Psoas muscle (tissue), 8 donors: ENCODE data around the gene OOSP4B. TPM values are rescaled to one million over a fixed set of nuclear protein-coding genes. Genes with fewer than 3 reads are reported as not detected.

Source experiments
- ATAC-seq, 4 donors: fragments of 200-7000 bp; cut with Tn5 transposase; one replicate each; pipeline ENCODE4 v1.9.1; 2020; ENCODE audit warnings: moderate library complexity in 3 of 4, mild to moderate bottlenecking in 2 of 4
- DNase-seq, 2 donors: peaks; one replicate each; pipeline ENCODE4 v3.0.0-alpha.2; 2020
- H3K27ac ChIP-seq: fragments of 200-600 bp; one replicate; pipeline ENCODE4 v1.8.0; 2022
- H3K27me3 ChIP-seq, 3 donors: fragments of 200-600 bp in 1 of 3; one replicate each; pipeline versions ENCODE4 v1.6.1 to v1.8.0; 2013 to 2022; ENCODE audit warnings: low read length in 2 of 3, mild to moderate bottlenecking in 2 of 3, moderate library complexity in 1 of 3; ENCODE audit not compliant: insufficient read depth in 3 of 3
- H3K36me3 ChIP-seq, 2 donors: fragments of 200-600 bp in 1 of 2; one replicate each; pipeline versions ENCODE4 v1.6.1 to v1.8.0; 2013 to 2022; ENCODE audit warnings: low read depth in 1 of 2, mild to moderate bottlenecking in 1 of 2, moderate library complexity in 1 of 2; ENCODE audit not compliant: insufficient read depth in 1 of 2
- H3K4me1 ChIP-seq: fragments of 200-600 bp; one replicate; pipeline ENCODE4 v1.8.0; 2022
- H3K4me3 ChIP-seq: fragments of 200-600 bp; one replicate; pipeline ENCODE4 v1.8.0; 2022; ENCODE audit warnings: mild to moderate bottlenecking
- H3K9me3 ChIP-seq: fragments of 200-600 bp; one replicate; pipeline ENCODE4 v1.8.0; 2022
- WGBS, 3 donors: extraction: QIAGEN DNeasy Blood & Tissue Kit; methylation state at CpG; one replicate each; pipeline versions ENCODE4 v1.1.6 to v1.1.7; 2013; 5-methylcytosine and 5-hydroxymethylcytosine counted together
- intact Hi-C, 2 donors: fragments of 100-400 bp; cut with DNase I; formaldehyde crosslinking; loops; one replicate each; pipeline versions ENCODE4 v1.11.0 to v1.14.2; 2022
- polyA plus RNA-seq, 3 donors: library from polyadenylated mRNA; stranded (reverse); fragments of 200-250 nt; gene quantifications; one replicate each; pipeline ENCODE4 v1.2.3, GENCODE V29; 2013
- total RNA-seq, 4 donors: library from RNA; stranded (reverse); fragmentation: NEBNext Ultra II Directional in 2 of 4; extraction: Animal tissue kit (Norgen Biotek cat#: 25700) in 2 of 4; gene quantifications; one replicate each; pipeline versions ENCODE4 v1.2.1 to v1.2.4, GENCODE V29; 2021 to 2023
- TF ChIP-seq, protein P1 (sequence below): fragments of 200-600 bp; IDR thresholded peaks from one replicate; pipeline ENCODE4 v1.8.0; 2022; ENCODE audit warnings: antibody characterized with exemption
- donor health status: healthy with polysubstance abuse.
- donor health status: DM: no; HTN: no; CAD: no; lungs with moderate emphysema.
- donor health status: Bipolar disorder and iron deficiency.
- donor health status: healthy.
- donor health status: DM: yes; HTN: yes; CAD: no.
- donor health status: DM: no; HTN: no; CAD: no.
- donor health status: DM: no; HTN: no; CAD: no.
- donor health status: DM: yes; HTN: yes; CAD: no.

The OOSP4B gene
- total and polyA plus RNA-seq, 7 donors, result not detected

DNA sequence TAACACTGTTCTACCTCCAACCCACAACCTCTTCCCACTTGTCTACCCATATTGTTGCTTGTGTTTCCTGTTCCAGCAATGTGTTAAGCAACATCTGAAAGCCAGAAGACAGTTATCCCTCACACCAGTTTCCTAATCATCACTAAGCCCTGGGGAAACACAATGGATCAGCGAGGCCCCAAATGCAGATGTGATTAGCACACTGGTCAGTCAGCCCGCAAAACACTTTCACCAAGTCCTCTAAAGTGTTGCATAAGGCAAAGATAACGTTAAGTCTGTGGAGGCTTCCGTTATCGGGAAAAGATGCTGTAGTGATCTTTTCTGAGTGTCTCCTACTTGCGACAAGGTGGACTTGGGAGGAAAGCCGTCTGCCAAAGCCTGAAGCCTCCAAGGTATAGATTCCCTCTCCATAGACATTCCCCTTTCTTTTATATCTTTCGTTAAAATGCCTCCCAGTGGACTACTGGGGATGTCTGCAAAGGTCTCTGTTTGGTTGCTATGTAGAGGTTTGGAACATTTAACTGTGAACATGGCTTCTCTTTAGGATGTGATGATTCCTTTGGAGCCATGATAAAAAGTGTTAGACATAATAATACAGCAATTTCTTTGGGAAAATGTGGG lies 39.5 kb downstream of the OOSP4B start, which contains the start of gene MS4A3:
TSS of gene MS4A3 (plus strand) at position 317 of the 621 bp plus-strand sequence. CDS start 4,496 bp downstream, outside the sequence.
- no peaks in the 10 kb centered on the region for H3K4me1 ChIP-seq
- H3K36me3 ChIP-seq, result no peaks in the 10 kb centered on the region
- no peak for ATAC-seq
- H3K9me3 ChIP-seq, result peaks cover 3% of the 10 kb centered on the region
- WGBS, 3 donors, result 68 to 75% (median 72%) methylated on average over 8 of the region's 8 CpGs
- H3K27me3 ChIP-seq, result no peaks in the 10 kb centered on the region
- H3K4me3 ChIP-seq, result no peak within 1 kb of the TSS
- TF ChIP-seq, protein P1, sequence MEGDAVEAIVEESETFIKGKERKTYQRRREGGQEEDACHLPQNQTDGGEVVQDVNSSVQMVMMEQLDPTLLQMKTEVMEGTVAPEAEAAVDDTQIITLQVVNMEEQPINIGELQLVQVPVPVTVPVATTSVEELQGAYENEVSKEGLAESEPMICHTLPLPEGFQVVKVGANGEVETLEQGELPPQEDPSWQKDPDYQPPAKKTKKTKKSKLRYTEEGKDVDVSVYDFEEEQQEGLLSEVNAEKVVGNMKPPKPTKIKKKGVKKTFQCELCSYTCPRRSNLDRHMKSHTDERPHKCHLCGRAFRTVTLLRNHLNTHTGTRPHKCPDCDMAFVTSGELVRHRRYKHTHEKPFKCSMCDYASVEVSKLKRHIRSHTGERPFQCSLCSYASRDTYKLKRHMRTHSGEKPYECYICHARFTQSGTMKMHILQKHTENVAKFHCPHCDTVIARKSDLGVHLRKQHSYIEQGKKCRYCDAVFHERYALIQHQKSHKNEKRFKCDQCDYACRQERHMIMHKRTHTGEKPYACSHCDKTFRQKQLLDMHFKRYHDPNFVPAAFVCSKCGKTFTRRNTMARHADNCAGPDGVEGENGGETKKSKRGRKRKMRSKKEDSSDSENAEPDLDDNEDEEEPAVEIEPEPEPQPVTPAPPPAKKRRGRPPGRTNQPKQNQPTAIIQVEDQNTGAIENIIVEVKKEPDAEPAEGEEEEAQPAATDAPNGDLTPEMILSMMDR, result no peak
- no peak for DNase-seq
- intact Hi-C loops, result no loop called here
- no peak within 1 kb of the TSS for H3K27ac ChIP-seq

DNA sequence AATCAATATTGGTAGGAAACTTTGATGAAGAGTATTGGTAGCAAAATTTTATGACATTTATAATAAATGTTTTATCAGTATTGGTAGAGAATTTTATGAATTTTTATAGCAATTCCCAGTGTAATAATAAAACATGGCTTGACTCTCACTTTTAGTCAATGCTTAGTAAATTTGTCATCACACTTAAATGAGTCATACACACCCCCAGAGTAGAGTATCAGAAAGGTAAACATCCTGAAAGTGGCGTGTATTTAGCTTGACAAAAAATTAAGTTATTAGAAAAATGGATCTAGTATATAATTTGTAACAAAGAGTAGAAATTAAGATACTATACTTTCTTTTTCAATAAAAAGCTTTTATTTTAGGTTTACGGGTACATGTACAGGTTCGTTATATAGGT lies 42.1 kb downstream of the OOSP4B start:
- intact Hi-C loops, result no loop called here
- 81 to 82% (median 82%) methylated on average over 3 of the region's 3 CpGs for WGBS, 3 donors
- H3K9me3 ChIP-seq, result no peaks in the 10 kb centered on the region
- DNase-seq (no peak), ATAC-seq (no peak)
- H3K4me3 ChIP-seq, result no peak overlapping the region
- H3K4me1 ChIP-seq, result no peaks in the 10 kb centered on the region
- no peak overlapping the region for H3K27ac ChIP-seq
- TF ChIP-seq, protein P1, result no peak
- H3K27me3 ChIP-seq, result no peaks in the 10 kb centered on the region
- H3K36me3 ChIP-seq, result no peaks in the 10 kb centered on the region

DNA sequence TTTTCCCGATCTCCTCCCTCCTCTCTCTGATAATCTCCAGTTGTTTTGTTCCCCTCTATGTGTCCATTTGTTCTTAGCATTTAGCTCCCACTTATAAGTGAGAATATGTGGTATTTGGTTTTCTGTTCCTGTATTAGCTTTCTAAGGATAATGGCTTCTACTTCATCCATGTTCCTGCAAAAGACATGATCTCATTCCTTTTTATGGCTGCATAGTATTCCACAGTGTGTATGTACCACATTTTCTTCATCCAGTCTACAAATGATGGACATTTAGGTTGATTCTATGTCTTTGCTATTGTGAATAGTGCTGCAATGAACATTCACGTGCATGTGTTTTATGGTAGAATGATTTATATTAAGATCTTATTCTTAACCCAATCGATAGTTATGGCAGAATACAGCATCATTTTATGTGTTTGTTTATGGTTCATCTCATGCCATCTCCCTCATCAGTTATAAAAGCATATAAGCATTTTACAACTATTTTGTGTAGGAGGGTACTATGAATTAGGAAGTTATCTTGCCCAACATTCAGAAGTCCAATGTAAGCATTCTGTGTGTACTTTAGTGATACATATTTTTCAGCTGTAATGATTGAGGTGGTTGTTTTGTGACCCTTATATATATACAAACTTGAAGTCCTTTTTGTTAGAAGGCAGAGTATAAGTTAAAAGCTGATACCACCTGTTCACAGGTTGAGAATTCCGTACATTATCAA lies 42.7 kb downstream of the OOSP4B start:
- H3K27me3 ChIP-seq, result no peaks in the 10 kb centered on the region
- intact Hi-C loops, result no loop called here
- DNase-seq, result no peak
- no peak for ATAC-seq
- TF ChIP-seq, protein P1, result no peak
- H3K4me1 ChIP-seq, result no peaks in the 10 kb centered on the region
- no peaks in the 10 kb centered on the region for H3K36me3 ChIP-seq
- WGBS, 3 donors, result 91 to 92% (median 91%) methylated on average over 4 of the region's 4 CpGs
- H3K9me3 ChIP-seq, result no peaks in the 10 kb centered on the region
- H3K4me3 ChIP-seq, result no peak overlapping the region
- H3K27ac ChIP-seq, result no peak overlapping the region

DNA sequence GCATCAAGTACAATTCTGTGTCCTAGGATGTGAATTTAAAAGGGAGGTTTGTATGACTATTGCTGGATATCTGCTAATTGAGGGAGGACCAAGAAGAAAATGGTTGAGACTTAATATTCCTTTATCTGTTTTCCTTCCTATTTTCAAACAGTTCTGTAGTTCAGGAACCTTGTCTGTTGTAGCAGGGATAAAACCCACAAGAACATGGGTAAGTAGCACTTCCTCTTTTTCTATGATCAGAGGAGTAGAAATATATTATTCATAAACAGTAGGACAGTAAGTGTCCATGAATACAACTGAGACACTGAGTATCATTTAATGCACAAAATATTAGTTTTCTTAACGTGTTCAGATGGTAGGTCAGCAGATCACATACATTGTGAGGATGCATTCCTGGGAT lies 47.1 kb downstream of the OOSP4B start:
- H3K4me3 ChIP-seq, result no peak overlapping the region
- DNase-seq (no peak), ATAC-seq (no peak)
- H3K36me3 ChIP-seq, result no peaks in the 10 kb centered on the region
- TF ChIP-seq, protein P1, result no peak
- 65 to 73% (median 65%) methylated on average over 1 of the region's 1 CpG for WGBS, 3 donors
- intact Hi-C loops, result no loop called here
- no peaks in the 10 kb centered on the region for H3K27me3 ChIP-seq
- no peak overlapping the region for H3K27ac ChIP-seq
- H3K9me3 ChIP-seq, result no peaks in the 10 kb centered on the region
- H3K4me1 ChIP-seq, result no peaks in the 10 kb centered on the region
